H9 (cell line): ENCODE data around the gene LHX4. TPM values are rescaled to one million over a fixed set of nuclear protein-coding genes. Genes with fewer than 3 reads are reported as not detected.

ENCODE experiments used
- DNase-seq: peaks from one replicate; pipeline ENCODE4 v3.0.0-alpha.2; 2017
- H2AFZ ChIP-seq: one replicate; pipeline ENCODE4 v1.6.1; 2013; ENCODE audit warnings: mild to moderate bottlenecking, low read length, control low read depth, moderate library complexity
- H2AK5ac ChIP-seq: 2 replicates; pipeline ENCODE4 v1.6.1; 2013; ENCODE audit warnings: low read length, control low read depth, mixed read lengths; ENCODE audit not compliant: insufficient read length
- H2BK120ac ChIP-seq: one replicate; pipeline ENCODE4 v1.6.1; 2013; ENCODE audit warnings: low read depth, mild to moderate bottlenecking, low read length, control low read depth, inconsistent platforms; ENCODE audit not compliant: poor library complexity, severe bottlenecking
- H2BK12ac ChIP-seq: 2 replicates; pipeline ENCODE4 v1.6.1; 2013; ENCODE audit warnings: low read length, control low read depth, mixed read lengths, low read depth; ENCODE audit not compliant: insufficient read length
- H2BK15ac ChIP-seq: 2 replicates; pipeline ENCODE4 v1.6.1; 2013; ENCODE audit warnings: low read depth, low read length, control low read depth
- H2BK20ac ChIP-seq: one replicate; pipeline ENCODE4 v1.6.1; 2013; ENCODE audit warnings: low read depth, mild to moderate bottlenecking, low read length, control low read depth, inconsistent platforms; ENCODE audit not compliant: poor library complexity, severe bottlenecking
- H2BK5ac ChIP-seq: 2 replicates; pipeline ENCODE4 v1.6.1; 2013; ENCODE audit warnings: low read length, control low read depth, mixed read lengths; ENCODE audit not compliant: insufficient read length
- H3K14ac ChIP-seq: 2 replicates; pipeline ENCODE4 v1.6.1; 2013; ENCODE audit warnings: low read length, control low read depth; ENCODE audit not compliant: insufficient read depth
- H3K18ac ChIP-seq: 2 replicates; pipeline ENCODE4 v1.6.1; 2013; ENCODE audit warnings: low read depth, mild to moderate bottlenecking, mixed read lengths, low read length, control low read depth; ENCODE audit not compliant: insufficient read length
- H3K23ac ChIP-seq: 2 replicates; pipeline ENCODE4 v1.6.1; 2013; ENCODE audit warnings: low read length, control low read depth, mixed read lengths, low read depth; ENCODE audit not compliant: insufficient read length
- H3K23me2 ChIP-seq: 2 replicates; pipeline ENCODE4 v1.6.1; 2013; ENCODE audit warnings: low read depth, mild to moderate bottlenecking, mixed read lengths, low read length, control low read depth; ENCODE audit not compliant: insufficient read length, poor library complexity, severe bottlenecking
- H3K27ac ChIP-seq: 2 replicates; pipeline ENCODE4 v1.5.1; 2013; ENCODE audit warnings: low read length, control low read depth, mixed read lengths, low read depth; ENCODE audit not compliant: insufficient read length
- H3K27me3 ChIP-seq: 2 replicates; pipeline ENCODE4 v1.6.1; 2013; ENCODE audit warnings: low read length, control low read depth, inconsistent platforms; ENCODE audit not compliant: insufficient read depth
- H3K4ac ChIP-seq: 2 replicates; pipeline ENCODE4 v1.6.1; 2013; ENCODE audit warnings: low read depth, mild to moderate bottlenecking, control low read depth, inconsistent platforms, low read length, moderate library complexity
- H3K4me1 ChIP-seq: 2 replicates; pipeline ENCODE4 v1.6.1; 2013; ENCODE audit warnings: low read length, control low read depth, inconsistent platforms; ENCODE audit not compliant: insufficient read depth
- H3K4me2 ChIP-seq: 2 replicates; pipeline ENCODE4 v1.6.1; 2013; ENCODE audit warnings: low read length, control low read depth, mixed read lengths; ENCODE audit not compliant: insufficient read length, insufficient read depth
- H3K56ac ChIP-seq: 2 replicates; pipeline ENCODE4 v1.6.1; 2013; ENCODE audit warnings: low read depth, mild to moderate bottlenecking, mixed read lengths, low read length, control low read depth; ENCODE audit not compliant: insufficient read length
- H3K79me1 ChIP-seq: 2 replicates; pipeline ENCODE4 v1.6.1; 2013; ENCODE audit warnings: low read depth, mild to moderate bottlenecking, moderate library complexity, low read length, control low read depth, inconsistent platforms; ENCODE audit not compliant: insufficient read depth, poor library complexity, severe bottlenecking
- H3K79me2 ChIP-seq: 2 replicates; pipeline ENCODE4 v1.6.1; 2013; ENCODE audit warnings: low read length, control low read depth, inconsistent platforms; ENCODE audit not compliant: insufficient read depth
- H3K9ac ChIP-seq: 2 replicates; pipeline ENCODE4 v1.6.1; 2013; ENCODE audit warnings: low read length, control low read depth, mixed read lengths; ENCODE audit not compliant: insufficient read length; ENCODE audit errors: extremely low read depth
- H3K9me3 ChIP-seq: one replicate; pipeline ENCODE4 v1.6.1; 2013; ENCODE audit warnings: low read depth, low read length, inconsistent platforms; ENCODE audit not compliant: control insufficient read depth
- H3T11ph ChIP-seq: one replicate; pipeline ENCODE4 v1.6.1; 2013; ENCODE audit warnings: mild to moderate bottlenecking, low read length, control low read depth, inconsistent platforms
- H4K20me1 ChIP-seq: one replicate; pipeline ENCODE4 v1.6.1; 2013; ENCODE audit not compliant: control insufficient read depth, insufficient read length, insufficient read depth
- H4K5ac ChIP-seq: 2 replicates; pipeline ENCODE4 v1.6.1; 2013; ENCODE audit warnings: low read depth, mild to moderate bottlenecking, mixed read lengths, low read length, control low read depth; ENCODE audit not compliant: insufficient read length
- H4K8ac ChIP-seq: replicated peaks from 2 replicates; pipeline ENCODE4 v1.6.1; 2013; ENCODE audit warnings: low read length, control low read depth, mixed read lengths, low read depth; ENCODE audit not compliant: insufficient read length
- H4K91ac ChIP-seq: 2 replicates; pipeline ENCODE4 v1.6.1; 2013; ENCODE audit warnings: low read depth, mild to moderate bottlenecking, moderate library complexity, mixed read lengths, low read length, control low read depth; ENCODE audit not compliant: insufficient read length
- H3K27ac Mint-ChIP-seq, 3 experiments: 2 replicates in 2 of 3; 3 replicates in 1 of 3; pipeline ENCODE4 v1.8.0; 2020 to 2021; ENCODE audit warnings: mixed read lengths in 3 of 3, mild to moderate bottlenecking in 1 of 3, moderate library complexity in 1 of 3
- H3K27me3 Mint-ChIP-seq: 2 replicates; pipeline ENCODE4 v1.8.0; 2021; ENCODE audit warnings: low read depth, mild to moderate bottlenecking, moderate library complexity, mixed read lengths
- H3K36me3 Mint-ChIP-seq, 3 experiments: 2 replicates in 2 of 3; 3 replicates in 1 of 3; pipeline ENCODE4 v1.8.0; 2020 to 2021; ENCODE audit warnings: low read depth in 3 of 3, mixed read lengths in 3 of 3; ENCODE audit not compliant: insufficient read depth in 1 of 3
- H3K4me1 Mint-ChIP-seq, 2 experiments: 2 replicates each; pipeline ENCODE4 v1.8.0; 2020; ENCODE audit warnings: mixed read lengths in 2 of 2
- H3K4me3 Mint-ChIP-seq, 2 experiments: 2 replicates in 1 of 2; 3 replicates in 1 of 2; pipeline ENCODE4 v1.8.0; 2020 to 2021; ENCODE audit warnings: mild to moderate bottlenecking in 2 of 2, mixed read lengths in 2 of 2, moderate library complexity in 1 of 2
- H3K9me3 Mint-ChIP-seq, 2 experiments: 2 replicates in 1 of 2; 3 replicates in 1 of 2; pipeline ENCODE4 v1.8.0; 2020; ENCODE audit warnings: mild to moderate bottlenecking in 2 of 2, mixed read lengths in 2 of 2, moderate library complexity in 1 of 2
- CTCF ChIP-seq: fragments of 200-600 bp; sonication (generic); conservative IDR thresholded peaks from 3 replicates; pipeline ENCODE4 v1.8.0; 2021; ENCODE audit warnings: antibody characterized with exemption, mild to moderate bottlenecking
- whole genome bisulfite sequencing: extraction: QIAGEN DNeasy Blood & Tissue Kit; methylation state at CpG from one replicate; pipeline ENCODE4 v1.1.7; 2013; ENCODE audit warnings: missing lambda C conversion rate, low lambda C conversion rate, mixed read lengths; ENCODE audit not compliant: insufficient read length; ENCODE audit errors: extremely low coverage; 5-methylcytosine and 5-hydroxymethylcytosine counted together
- total RNA-seq: library from RNA; stranded (reverse); gene quantifications from 2 replicates; pipeline ENCODE4 v1.2.1, GENCODE V29; 2021

The LHX4 gene
- total RNA-seq, 1 experiment from 2014 or later, result 1.9 TPM

GRCh38 chr1:180221462-180221861, 8.6 kb upstream of the LHX4 start:
- peaks cover 73% of the 10 kb centered on the region for H3K27me3 Mint-ChIP-seq
- WGBS, result no CpG with 5 or more reads among the region's 6 CpGs
- Histone ChIP-seq H2AFZ (no peak overlapping the region), H3K23ac (no peak overlapping the region), H3T11ph (no peak overlapping the region), H3K9me3 (no peaks in the 10 kb centered on the region), H2BK12ac (no peak overlapping the region), H3K9ac (no peak overlapping the region), H3K23me2 (no peaks in the 10 kb centered on the region), H4K8ac (no peak overlapping the region), H3K4me2 (no peak overlapping the region), H3K27me3 (no peaks in the 10 kb centered on the region; the same call in 1 of the 2 replicates), H2BK5ac (no peak overlapping the region), H3K79me2 (no peaks in the 10 kb centered on the region), H4K5ac (no peak overlapping the region), H3K4me1 (0 out of 2 replicates have a peak, but pooled peaks cover 4% of the 10 kb centered on the region), H3K27ac (no peak overlapping the region), H2BK20ac (no peak overlapping the region), H2BK120ac (no peak overlapping the region), H3K18ac (no peak overlapping the region), H2BK15ac (no peak overlapping the region), H4K91ac (no peak overlapping the region), H3K79me1 (no peaks in the 10 kb centered on the region), H4K20me1 (no peaks in the 10 kb centered on the region), H3K56ac (no peak overlapping the region), H3K14ac (no peak overlapping the region), H3K4ac (no peak overlapping the region), H2AK5ac (no peak overlapping the region)
- peaks cover 0 to 2% (median 0%) of the 10 kb centered on the region in 3 experiments; a peak in 2 of 7 replicates for H3K36me3 Mint-ChIP-seq
- H3K4me1 Mint-ChIP-seq, result peaks cover 9 to 26% of the 10 kb centered on the region in 2 experiments
- H3K27ac Mint-ChIP-seq, result no peak overlapping the region
- no peak for DNase-seq
- H3K9me3 Mint-ChIP-seq, result no peaks in the 10 kb centered on the region
- no peak overlapping the region for H3K4me3 Mint-ChIP-seq
- TF ChIP-seq CTCF, result no peak
